Ureter (tissue), 1 donor: ENCODE results near the gene CTSL. TPM values are rescaled to one million over a fixed set of nuclear protein-coding genes. Genes with fewer than 3 reads are reported as not detected.

Experiments
- DNase-seq: peaks from one replicate; pipeline ENCODE4 v3.0.0-alpha.2; 2020; ENCODE audit warnings: low spot score
- total RNA-seq: library from RNA; stranded (reverse); gene quantifications from one replicate; pipeline ENCODE4 v1.2.4, GENCODE V29; 2023
- donor health status: DM: yes; HTN: yes; CAD: no.

Gene CTSL
- total RNA-seq, 1 donor from 2014 or later: 119 TPM

DNA sequence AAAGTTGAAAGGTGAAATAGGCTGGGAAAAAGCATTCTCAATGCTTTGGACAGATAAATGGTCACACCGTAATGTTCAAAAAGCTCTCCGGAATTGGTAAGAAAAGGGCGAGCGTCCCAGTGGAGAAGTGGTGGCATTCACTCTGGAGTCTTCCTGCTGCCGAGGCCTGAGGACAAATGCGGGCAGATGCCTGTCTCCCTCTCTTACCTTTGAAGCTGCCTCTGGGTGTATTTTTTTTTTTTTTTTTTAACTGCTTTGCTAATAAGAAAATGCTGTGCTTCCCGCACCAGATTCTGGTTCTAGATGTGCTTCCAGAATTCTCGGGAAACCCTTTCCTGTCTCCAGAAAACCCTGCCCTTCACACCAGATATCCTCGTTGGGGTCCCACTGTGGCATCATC is 24.4 kb upstream of the CTSL start:
- DNase-seq: no peak

DNA sequence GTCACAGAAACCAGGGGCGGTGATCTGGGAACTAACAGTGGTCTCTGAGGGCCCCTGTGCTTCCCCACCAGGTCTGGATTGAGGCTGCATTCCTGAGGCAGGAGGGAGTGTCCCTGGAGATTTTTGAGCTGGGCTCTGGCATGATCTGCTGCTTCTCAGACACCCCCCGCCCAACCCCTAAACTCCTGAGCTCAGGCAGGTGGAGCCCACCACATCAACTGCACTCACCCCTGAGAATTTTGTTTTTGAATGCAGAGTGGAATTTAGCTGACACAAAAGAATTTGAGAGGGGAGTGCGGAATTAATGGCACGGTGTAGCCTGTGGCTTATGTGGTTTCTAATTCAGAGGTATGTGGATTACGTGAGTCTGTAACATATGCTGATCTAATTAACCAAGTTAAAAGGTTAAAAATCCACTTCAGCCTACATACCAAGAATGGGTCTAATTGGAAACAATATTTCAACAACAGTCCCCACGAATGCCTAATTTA is 23.9 kb upstream of the CTSL start:
- DNase-seq: no peak

DNA sequence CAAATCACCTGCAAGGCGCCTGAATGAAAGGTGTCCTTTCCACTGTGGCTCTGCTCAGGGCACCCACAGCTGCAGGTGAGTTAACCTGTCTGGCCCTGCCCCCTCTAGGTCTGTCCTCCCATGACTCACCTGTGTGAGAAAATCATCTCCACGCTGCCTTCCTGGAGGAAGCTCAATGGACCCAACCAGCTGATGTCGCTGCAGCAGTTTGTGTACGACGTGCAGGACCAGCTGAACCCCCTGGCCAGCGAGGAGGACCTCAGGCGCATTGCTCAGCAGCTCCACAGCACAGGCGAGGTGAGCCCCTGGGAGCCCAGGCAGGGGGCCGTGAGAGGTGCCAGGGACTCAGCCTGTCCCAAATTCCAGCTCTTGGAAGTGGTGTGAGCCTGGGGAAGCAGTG is 23.0 kb upstream of the CTSL start:
- DNase-seq: no peak

DNA sequence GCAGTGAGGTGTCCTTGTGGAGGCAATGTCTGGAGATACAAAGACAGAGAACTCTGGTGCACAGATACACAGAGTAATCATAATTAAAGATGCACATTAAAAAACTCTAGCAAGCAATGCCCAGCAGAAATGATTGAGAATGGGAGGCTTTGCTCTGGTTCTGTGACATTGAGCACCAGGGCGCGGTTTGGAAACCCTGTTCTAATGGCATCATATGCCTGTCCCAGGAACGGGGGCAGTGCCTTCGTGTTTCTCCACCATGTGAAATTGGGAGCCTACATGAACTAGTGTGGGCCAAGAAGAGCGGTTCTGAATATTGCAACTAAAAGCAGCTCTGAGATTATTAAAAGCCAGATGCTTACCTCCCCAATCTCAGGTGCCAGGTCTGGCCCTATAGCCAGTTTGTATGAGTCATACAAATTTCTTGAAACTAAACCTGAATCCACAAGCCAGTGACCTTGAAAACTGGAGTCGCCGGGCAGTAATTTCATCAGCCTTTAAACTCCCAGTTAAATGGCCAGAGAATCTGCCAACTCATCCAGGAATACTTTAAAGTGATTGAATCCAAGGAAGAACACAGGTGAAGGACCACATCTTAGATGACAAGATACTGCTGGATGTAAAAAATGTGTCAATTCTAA is 22.2 kb upstream of the CTSL start:
- no peak for DNase-seq

DNA sequence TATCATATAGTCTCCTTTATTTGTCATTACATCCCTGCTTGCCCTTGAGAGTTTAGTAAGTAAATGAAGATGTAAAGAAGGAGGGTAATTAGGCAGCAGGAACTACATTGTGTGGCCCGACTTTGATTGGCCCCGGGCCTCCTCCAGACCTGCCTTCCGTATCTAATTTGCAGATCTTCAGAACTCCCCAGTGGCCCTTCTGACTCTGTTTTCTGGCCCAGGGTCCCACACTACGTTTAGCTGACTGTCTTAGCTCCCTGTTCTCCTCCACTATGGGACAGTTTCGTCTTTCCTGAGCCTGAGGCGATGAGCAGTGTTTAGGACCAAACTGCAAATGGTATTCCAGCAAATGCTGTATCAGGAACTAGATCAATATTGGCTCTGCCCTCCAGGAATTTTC is 21.6 kb upstream of the CTSL start:
- no peak for DNase-seq

DNA sequence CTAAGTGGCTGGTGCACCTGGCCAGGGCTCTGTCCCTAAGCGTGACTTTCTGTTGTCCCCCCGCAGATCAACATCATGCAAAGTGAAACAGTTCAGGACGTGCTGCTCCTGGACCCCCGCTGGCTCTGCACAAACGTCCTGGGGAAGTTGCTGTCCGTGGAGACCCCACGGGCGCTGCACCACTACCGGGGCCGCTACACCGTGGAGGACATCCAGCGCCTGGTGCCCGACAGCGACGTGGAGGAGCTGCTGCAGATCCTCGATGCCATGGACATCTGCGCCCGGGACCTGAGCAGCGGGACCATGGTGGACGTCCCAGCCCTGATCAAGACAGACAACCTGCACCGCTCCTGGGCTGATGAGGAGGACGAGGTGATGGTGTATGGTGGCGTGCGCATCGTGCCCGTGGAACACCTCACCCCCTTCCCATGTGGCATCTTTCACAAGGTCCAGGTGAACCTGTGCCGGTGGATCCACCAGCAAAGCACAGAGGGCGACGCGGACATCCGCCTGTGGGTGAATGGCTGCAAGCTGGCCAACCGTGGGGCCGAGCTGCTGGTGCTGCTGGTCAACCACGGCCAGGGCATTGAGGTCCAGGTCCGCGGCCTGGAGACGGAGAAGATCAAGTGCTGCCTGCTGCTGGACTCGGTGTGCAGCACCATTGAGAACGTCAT is 19.7 kb upstream of the CTSL start:
- no peak for DNase-seq

DNA sequence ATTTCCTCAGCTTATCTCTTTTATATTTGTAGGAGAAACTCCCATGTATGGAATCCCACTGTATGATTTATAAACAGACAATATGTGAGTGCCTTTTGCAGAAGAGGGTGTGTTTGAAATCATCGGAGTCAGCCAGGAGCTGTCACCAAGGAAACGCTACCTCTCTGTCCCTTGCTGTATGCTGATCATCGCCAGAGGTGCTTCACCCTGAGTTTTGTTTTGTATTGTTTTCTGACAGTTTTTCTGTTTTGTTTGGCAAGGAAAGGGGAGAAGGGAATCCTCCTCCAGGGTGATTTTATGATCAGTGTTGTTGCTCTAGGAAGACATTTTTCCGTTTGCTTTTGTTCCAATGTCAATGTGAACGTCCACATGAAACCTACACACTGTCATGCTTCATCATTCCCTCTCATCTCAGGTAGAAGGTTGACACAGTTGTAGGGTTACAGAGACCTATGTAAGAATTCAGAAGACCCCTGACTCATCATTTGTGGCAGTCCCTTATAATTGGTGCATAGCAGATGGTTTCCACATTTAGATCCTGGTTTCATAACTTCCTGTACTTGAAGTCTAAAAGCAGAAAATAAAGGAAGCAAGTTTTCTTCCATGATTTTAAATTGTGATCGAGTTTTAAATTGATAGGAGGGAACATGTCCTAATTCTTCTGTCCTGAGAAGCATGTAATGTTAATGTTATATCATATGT is 18.0 kb upstream of the CTSL start:
- no peak for DNase-seq

DNA sequence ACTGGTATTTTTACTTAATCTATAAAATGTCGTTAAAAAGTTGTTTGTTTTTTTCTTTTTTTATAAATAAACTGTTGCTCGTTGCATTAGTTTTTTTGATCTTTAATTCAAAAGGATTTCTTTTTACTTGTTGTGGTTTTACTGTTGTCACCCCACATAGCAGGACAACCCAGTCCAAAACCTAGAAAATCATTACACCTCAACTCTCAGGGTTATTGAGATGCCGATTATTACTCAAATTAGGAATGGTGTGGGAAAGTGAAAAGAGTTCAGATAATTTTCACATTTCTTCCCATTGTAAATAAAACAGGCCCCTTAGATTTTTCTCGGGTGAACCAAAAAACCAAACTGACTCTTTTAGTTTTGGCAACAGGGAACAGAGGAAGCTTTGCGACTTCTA is 17.4 kb upstream of the CTSL start:
- DNase-seq: no peak

DNA sequence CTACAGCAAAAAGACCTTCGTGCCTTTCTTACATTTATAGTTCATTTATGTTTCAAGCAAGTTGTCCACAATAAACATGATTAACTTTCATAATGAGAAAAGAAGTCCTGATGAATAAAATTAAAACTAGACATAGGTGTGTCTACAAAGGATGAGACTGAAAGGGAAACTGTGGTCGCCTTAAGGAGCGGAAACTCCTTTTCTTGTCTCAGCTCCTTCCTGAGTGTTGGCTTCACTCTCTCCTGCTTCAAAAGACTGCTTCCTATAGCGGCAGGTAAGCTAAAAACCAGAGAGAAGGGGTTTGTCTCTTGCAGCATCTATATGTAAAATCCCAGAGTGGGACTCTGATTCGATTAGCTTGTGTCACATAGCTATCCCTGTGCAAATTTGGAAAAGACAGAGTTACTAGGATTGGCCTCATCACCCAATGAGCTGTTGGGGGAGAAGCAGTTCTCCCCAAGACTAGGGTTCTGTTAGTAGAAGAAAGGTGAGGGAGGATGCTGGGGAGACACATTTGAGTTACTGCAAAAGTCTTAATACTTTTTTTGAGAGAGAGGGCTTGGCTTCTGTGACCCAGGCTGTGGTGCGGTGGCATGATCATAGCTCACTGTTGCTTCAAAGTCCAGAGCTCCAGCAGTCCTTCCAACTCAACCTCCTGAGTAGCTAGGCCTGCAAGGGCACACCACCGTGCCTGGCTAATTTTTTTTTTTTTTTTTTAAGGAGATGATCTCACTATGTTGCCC is 16.8 kb upstream of the CTSL start:
- no peak for DNase-seq

DNA sequence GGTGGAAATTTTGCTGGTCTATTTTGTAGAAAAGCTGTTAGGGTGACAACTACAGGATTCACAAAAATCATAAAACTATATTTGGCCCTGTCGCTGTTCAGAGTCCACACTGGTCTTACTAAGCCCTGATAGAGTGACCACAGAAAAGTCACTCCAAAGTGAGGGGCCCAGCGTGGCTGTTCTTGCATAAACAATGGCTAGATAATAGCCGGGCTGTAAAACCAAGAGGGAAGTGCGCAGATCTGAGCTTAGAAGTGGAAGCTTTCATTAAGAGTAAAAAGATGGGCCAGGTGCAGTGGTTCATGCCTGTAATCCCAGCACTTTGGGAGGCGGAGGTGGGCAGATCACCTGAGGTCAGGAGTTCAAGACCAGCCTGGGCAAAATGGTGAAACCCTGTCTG is 15.5 kb upstream of the CTSL start:
- DNase-seq: no peak

DNA sequence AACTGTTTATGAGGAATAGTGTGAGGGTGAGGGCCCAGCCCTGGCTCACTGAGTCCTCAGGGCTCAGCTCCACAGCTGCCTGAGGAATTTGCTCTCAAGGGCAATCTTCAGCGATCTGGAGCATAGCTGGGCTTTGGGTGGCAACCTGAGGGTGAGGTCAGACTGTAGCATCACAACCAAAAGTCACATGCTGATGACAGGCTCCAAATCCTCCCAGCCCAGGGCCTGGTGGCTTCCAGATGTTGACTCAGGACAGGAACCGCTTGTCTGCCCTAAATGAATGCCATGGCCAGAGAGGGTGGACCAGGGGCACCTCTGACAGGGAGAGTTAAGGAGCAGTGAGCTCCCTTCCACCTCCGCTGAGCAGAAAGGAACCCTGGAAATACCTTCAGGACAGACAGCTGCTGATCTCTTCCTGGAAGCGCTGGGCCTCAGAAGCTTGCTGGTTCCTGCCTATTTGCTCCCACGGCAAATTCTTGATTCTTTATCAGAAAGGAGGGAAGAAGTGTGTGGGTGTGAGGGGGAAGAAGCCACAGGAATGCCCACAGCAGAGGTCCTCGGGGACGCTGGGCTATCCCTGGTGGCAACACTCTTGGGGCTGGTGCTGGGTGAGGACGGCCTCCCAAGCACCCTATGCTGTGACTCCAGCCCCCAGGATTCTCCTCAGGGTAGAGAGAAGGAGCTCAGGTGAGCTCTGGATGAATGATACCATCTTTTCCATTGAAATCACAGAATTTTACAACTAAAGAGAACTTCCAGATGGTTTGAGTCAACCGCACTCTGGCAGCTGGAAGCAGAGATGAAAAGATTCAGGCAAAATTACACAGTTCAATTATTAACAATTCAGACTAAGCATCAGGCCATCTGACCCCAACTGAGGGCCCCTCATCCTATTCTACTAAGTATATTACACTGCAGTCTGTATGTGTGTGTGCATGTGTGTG is 13.8 kb upstream of the CTSL start:
- no peak for DNase-seq

DNA sequence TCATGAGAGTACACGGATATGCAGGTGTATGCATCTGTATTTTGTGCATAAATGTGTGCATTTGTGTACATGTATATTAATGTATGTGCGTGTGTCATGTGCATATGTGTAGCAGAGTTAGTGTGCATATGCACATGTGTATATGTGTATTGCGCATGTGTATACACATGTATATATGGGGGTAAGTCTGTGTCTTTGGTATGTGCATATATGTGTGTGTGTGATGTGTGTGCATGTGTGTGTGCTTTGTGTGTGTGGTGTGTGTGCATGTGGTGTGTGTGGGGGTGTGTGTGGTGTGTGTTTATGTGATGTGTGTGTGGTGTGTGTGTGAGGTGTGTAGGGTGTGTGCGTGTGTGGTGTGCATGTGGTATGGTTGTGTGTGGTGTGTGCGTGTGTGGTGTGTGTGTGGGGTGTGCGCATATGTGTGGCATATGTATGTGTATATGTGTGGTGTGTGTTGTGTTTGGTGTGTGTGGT is 13.1 kb upstream of the CTSL start:
- DNase-seq: no peak

DNA sequence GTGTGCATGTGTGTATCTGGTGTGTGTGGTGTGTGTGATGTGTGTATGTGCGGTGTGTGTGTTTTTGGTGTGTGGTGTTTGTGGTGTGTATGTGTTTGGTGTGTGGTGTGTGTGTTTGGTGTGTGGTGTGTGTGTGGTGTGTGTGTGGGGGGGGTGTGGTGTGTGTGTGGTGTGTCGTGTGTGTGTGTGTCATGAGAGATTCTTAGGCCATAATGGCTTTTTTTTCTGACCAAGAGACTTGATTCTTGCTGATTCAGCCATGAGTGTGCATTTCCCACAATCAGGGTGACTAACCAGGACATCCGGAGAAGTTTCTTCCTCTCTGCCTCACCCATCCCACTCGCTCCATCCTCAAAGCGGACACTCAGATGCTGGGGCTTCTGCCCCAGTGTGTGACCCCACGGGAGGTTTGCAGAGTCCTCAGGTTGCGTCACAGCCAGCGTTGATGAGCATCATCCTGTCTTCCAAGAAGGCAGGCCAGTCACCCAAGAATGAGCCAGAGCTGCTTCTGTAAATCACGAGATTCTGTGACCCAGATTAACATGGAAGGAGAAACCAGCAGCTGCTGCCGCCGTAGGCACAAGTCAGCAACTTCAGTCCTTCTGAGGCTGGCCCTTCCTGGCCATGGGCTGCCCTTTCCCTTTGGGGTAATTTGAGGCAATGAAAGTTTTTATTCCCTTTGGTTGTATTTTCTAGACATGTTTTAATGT is 12.5 kb upstream of the CTSL start:
- DNase-seq: peak; percentile 86

DNA sequence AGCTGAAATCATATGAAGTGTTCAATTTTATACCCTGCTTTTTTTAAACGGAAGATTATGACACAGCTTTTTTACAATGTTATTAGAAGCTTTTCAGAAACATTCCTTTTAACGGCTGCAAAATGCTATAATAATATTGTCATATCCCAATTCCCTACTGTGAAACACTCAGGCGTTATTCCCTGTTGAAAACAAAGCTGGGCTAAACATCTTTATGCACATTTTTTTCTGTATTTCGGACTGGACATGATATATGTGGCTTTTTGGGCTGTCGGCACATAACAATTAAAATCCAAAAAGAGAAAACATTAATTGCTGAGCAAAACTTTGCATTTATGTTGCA is 12.0 kb upstream of the CTSL start:
- no peak for DNase-seq

DNA sequence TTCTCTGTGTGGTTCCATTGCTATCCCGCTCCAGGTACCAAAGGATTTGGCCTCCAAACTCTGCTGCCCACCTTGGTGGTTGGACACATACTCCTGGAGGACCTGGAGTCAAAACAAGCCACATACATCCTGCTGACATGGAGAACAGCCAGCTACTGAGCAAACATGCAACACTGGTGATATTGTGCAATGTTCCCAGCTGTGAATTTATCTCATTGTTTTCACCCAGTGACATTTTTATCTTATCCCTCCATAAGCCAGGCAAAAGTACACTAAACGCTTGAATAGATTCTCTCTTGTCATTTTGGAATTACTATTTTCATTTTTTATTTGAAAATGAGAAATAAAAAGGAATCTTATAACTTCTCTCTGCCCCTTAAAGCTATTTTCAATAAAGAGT is 11.1 kb upstream of the CTSL start:
- DNase-seq: peak; percentile 66

DNA sequence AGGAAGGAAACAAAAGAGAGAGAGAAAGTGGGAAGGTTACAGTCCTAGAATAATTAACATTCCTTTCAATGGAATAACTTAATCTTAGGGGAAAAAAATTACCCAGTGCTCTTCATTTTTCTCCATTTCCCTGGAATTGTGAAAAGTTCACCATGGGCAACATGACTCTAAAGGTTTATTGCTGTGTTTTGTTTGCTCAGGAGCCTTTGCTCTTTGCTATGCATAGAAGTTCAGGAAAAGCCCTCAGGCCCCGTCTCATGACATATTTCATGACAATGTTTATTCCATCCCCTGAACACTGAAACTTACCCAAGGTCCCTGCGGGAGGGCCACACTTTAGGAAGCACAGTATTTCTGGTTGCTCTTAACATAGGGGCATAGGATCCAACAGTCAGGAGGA is 9.8 kb upstream of the CTSL start:
- no peak for DNase-seq

DNA sequence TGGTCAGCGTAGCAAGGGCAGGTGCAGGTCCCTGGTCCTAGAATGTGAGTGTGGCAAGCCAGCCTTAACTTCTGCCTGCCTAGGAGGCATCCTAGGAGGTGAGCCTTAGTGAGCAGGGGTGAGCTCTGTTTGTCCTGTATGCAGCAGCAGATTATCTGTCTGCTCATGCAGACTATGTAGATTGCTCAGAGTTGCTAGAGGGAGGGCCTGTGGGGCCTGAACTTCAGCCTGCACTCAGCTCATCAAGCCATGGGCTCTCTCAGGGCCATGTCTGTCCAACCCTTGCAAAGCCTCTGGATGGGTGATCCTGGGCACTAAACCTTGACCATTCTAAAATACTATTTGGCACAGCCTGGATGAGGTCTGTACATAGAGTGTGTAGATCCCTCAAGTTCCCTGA is 8.5 kb upstream of the CTSL start:
- no peak for DNase-seq

DNA sequence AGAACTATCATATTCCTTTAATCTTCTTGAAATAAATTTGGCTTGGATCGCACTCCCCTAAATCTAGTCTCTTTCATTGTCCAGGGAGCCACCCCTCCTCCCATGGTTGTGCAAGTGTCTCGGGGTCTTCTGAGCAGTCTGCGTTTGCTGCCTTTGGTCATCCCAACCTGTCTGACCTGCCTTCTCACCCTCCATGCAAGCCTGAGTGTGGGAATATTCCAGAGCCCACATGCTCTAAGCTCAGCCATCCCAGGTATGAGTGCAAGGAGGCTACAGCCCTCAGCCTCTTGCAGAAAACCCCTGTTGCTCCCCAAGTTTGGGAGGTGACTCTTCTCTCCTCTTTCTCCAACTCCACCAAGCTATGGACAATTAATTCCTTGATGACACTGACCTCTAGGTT is 7.7 kb upstream of the CTSL start:
- DNase-seq: no peak

DNA sequence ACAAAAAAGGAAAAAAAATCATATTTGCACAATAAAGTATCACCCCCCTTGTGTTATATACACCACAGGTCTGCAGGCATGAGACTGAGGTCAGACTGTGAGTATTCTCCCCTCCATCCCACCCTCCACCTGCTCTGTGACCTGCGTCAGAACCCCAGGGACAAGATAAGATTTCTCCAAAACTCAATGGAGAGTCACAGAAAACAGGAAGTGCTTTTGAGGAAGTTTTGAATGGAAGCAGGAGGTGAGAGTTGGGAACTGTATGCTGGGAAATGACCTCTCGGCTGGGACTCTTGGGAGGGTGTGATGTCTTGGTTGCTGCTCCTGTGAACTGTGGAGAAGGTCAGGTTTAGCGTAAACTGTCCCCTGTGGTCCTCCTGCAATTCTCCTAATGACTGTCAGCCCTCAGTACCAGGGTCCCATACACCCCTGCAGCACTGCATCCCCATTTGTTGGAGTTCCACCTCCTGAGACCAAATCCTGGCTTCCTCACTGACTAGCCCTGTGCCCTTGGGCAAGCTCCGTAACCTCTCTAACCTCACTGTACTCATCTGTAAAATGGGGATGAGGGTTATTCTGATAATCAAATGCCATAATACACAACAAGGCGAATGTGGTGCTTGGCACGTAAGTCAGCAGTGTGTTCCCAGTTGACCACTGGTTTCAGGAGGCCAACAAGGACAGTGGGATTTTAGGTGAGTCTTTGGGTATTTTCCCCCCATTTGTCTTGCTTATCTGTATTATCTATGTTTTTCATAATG is 6.9 kb upstream of the CTSL start:
- no peak for DNase-seq

DNA sequence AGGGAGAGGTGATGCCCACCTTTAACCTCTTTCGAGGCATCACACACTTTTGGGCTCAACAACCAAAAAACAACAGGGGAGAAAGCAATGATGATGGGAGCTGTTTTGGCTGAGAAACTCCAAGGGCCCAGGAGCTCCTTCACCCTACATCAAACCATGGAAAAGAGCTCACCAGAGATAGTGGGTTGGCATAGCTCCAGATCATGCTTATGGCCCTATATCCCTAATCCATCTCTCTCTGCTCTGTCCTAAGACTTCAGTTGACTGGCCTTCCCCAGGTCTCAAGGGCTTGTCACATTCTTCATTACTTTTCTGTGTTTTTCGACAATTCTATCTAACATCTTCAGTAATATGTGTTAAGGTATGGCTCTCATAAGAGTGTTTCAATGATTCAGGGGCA is 5.7 kb upstream of the CTSL start:
- no peak for DNase-seq
